ENCODE measurements around the gene PP2D1. TPM values are rescaled to one million over a fixed set of nuclear protein-coding genes. Genes with fewer than 3 reads are reported as not detected.

PP2D1 gene
- total and polyA plus RNA-seq, 2 donors (not counting 3 experiments of a cell fraction or from before 2014, with no cell fraction given): not detected

- DNase-seq (ENCODE audit: low read depth, low spot score) (peak; percentile 99), FAIRE-seq (peak; percentile 94)
- Histone ChIP-seq H3K4me1 (ENCODE audit: control insufficient read depth, extremely low read depth, insufficient read depth, low read length) (peaks cover 23% of the 10 kb centered on the region), H3K9me1 (replicated peaks; ENCODE audit: control insufficient read depth, extremely low read depth, insufficient read depth, low read length) (no peaks in the 10 kb centered on the region), H3K36me3 (ENCODE audit: control insufficient read depth in 2 of 2, extremely low read depth in 1 of 2, insufficient read depth in 2 of 2, low read length in 2 of 2) (peaks cover 2 to 6% of the 10 kb centered on the region in 2 experiments), H3K4me3 (replicated peaks in 1 of 3; ENCODE audit: insufficient read depth in 1 of 3, low read depth in 1 of 3, low read length in 3 of 3) (peak within 1 kb of the TSS; percentile 88 to 100 (median 93)), H3K27ac (ENCODE audit: insufficient read depth, low read depth, low read length) (peak within 1 kb of the TSS; percentile 97), H4K20me1 (replicated peaks; ENCODE audit: control insufficient read depth, extremely low read depth, insufficient read depth, low read length) (no peaks in the 10 kb centered on the region), H3K9ac (replicated peaks; ENCODE audit: extremely low read depth, insufficient read depth, low read length) (peak within 1 kb of the TSS; percentile 97), H3K9me3 (replicated peaks; ENCODE audit: control insufficient read depth, insufficient read depth, low read length) (no peaks in the 10 kb centered on the region), H3K4me2 (ENCODE audit: insufficient read depth, low read length) (peak within 1 kb of the TSS; percentile 99), H2AFZ (ENCODE audit: low read depth, low read length) (peak within 1 kb of the TSS; percentile 91), H3K79me2 (ENCODE audit: control insufficient read depth, insufficient read depth, low read length) (peaks cover 47% of the 10 kb centered on the region), H3K27me3 (ENCODE audit: control insufficient read depth in 2 of 2, insufficient read depth in 2 of 2, low read length in 2 of 2) (no peaks in the 10 kb centered on the region)
- no TSS peak for BruUV-seq (replicated peaks)
- ChIA-PET POLR2A (interaction anchor here (1.2 kb wide), 1 partner anchor 58 kb away, joined by 3 read pairs; no protein-coding TSS in a partner anchor), CTCF (interaction anchor here (0.6 kb wide), 1 partner anchor 81 kb away, joined by 3 read pairs; no protein-coding TSS in a partner anchor)
- dilution Hi-C loops (cut with MboI; ENCODE audit: extremely low pct_ligation_motif_present, low sequenced_read_pairs): no loop called here
- TF ChIP-seq, protein P1, sequence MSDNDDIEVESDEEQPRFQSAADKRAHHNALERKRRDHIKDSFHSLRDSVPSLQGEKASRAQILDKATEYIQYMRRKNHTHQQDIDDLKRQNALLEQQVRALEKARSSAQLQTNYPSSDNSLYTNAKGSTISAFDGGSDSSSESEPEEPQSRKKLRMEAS (IDR thresholded peaks at IDR 0.05; ENCODE audit: insufficient read depth, insufficient read length): peak; percentile 79
- TF ChIP-seq POLR2A (IDR thresholded peaks at IDR 0.05; ENCODE audit: low read depth, low read length) (peak; percentile 80), FOS (IDR thresholded peaks at IDR 0.05; ENCODE audit: borderline replicate concordance, insufficient read depth, low read length) (no peak), GATA2 (IDR thresholded peaks at IDR 0.05; ENCODE audit: insufficient read depth, insufficient read length, low read depth, low read length) (no peak), MYC (IDR thresholded peaks at IDR 0.05; ENCODE audit: low read depth, low read length) (no peak), JUN (IDR thresholded peaks at IDR 0.05; ENCODE audit: borderline replicate concordance, insufficient read depth, insufficient read length, low read depth) (no peak), CTCF (IDR thresholded peaks at IDR 0.05; ENCODE audit: extremely low read depth in 1 of 2, insufficient read depth in 1 of 2, low read depth in 1 of 2, low read length in 2 of 2) (no peak), POLR2AphosphoS5 (IDR thresholded peaks at IDR 0.05; ENCODE audit: insufficient read depth, low read depth, low read length) (peak; percentile 46), EZH2 (IDR thresholded peaks at IDR 0.05; ENCODE audit: borderline replicate concordance, low read depth, low read length, severe bottlenecking) (no peak)
- intact Hi-C loops (cut with micrococcal nuclease): loop anchor here (1.0 to 5.0 kb wide), 8 partner anchors 58 to 1725 kb away; partner anchors contain the start of gene SGO1
These were observed 65.1 kb downstream of the PP2D1 start, which contains the start of gene RAB5A for GRCh38 chr3:19946832-19947548. TSS of gene RAB5A (plus strand) at chr3:19947097. CDS start at chr3:19950899, 3,802 bp downstream.
